GM18907 (cell line): ENCODE data around the gene STK26.
"Not testable (repeated sequence)": the region's sequence is repeated elsewhere in the genome, so short reads cannot be mapped to it uniquely, and the experiment has no call there.

Experiments used
- ATAC-seq: cut with Tn5 transposase; IDR thresholded peaks from one replicate; pipeline ENCODE4 v1.9.1; 2021; ENCODE audit warnings: mild to moderate bottlenecking, moderate library complexity; ENCODE audit not compliant: unreplicated experiment

The STK26 gene

DNA sequence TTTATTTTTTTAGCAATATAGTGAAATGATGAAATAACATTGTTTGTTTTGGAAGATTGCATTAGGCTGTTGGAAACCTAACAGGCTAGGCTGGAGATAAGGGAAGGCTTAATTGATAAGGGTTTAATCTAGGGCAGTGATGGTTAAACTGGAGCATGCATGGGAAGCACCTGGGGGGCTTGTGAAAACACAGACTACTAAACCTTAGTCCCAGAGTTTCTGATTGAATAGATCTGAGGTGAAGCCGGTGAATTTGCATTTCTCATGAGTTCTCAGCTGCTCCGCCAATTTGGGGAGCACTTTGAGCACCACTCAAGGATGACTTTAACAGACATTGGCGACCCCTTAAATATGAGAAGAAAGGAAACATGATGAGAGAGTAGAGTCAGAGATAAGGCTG lies 11.5 kb downstream of the STK26 start:
- ATAC-seq: peak; percentile 42

DNA sequence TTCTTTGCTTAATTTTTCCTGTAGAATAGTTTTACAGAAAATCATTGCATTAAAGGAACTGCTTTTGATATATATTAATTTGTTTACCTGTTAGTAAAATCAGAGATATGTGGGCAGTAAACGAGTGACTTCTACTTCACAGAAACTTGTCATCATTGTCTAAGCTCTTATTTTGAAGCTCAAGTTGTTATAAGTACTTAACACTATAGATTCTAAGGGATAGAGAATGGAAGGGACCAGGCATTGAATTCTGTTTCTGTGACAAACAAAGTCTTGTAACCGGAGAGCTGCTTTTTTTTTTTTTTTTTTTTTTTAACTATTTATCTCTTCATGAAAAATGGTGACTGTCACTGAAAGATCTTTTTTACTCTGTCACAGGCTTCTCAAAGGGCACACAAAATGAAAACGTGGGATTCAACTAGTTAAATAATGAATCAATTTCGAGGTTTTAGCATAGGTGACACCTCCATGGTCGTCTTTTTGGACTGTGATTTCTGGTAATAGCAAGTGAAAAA lies 14.4 kb downstream of the STK26 start:
- ATAC-seq: no peak

DNA sequence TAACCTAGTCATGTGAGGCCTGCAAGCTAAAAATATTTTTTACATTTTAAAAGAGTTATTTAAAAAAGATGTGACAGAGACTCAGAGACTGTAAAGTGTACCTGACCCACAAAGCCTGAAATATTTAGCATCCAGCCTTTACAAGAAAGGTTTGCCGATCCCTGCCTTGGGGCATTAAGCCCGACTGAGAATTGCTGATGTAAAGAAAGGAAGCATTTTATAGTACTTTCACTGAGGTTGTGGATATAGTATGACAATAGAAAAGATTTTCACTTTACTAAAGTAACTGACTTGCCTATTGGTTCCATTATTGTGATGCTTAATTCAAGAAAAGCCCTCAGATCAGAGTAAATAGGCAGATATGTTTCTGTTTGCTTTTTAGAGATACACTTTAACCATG lies 17.0 kb downstream of the STK26 start:
- ATAC-seq: no peak

DNA sequence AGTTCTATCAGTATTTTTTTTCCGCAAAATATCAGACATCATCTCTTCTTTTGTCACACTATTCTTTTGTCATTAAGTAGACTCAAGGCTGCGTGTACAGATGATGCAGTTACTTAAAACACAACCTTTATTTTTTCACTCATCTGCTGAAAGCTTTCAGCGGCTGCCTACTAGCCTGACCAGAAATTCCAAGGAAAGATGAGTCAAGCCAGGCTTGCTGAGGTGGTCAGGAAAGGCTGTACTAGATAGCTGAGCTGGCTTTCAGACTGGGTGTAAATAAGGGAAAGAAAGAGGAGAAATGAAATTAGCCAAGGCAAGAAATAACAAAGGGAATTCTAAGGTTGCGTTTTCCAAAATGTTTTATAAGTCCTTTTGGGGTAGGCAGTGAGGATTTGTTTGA lies 17.9 kb downstream of the STK26 start:
- no peak for ATAC-seq

DNA sequence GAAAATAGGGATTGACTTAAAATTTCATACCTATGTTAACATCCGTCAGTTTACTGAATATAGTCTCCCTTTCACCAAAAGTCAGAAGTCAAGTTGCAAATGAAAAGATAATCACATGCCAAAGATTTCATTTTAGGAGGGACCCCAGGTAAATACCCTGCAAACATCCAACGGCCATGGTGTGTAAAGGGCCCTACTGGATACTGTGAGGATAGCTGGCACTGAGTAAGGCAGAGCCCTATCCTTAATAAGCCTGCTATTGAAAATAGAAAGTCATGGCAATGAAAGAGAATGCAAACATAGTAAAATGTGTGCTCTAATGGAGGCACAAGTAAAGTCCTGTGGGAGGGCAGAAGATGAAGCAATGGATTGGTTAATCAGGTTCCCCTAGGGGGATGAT lies 20.9 kb downstream of the STK26 start:
- no peak for ATAC-seq

DNA sequence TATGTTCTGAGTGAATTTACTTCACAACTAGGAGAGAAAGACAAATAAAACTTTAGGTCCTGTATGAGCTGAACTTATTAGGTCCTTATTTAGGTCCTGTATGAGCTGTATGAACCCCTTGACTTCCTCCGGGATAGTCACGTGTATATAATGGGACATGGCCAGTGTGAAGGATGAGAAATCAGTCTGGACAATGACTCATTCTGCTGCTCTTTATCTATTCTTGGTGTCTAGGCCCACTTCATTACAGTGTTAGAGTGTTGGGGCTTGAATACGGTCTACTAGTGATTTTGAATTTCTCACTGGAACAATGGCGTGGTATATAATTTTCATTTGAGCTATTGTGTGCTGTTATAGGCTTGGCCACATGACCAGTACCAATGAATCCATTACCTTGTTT lies 21.9 kb downstream of the STK26 start:
- no peak for ATAC-seq

DNA sequence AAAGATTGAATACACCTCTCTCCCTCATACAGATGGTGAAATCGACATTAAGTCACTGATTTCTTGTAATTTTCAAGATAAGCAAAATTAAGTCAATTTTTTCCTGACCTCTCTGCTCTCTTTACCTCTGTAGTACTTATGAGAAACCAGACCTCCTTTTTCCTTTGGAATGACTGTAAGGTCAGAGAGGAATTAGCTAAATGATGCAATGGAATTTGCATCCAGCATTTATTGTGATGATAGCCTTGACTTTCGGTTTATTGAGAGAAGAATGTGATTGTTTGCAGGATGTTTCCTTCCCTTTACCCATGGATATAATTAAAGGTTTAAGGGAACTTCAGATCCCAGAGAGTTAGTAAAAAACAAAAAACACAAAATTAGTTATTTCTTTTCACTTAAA lies 22.4 kb downstream of the STK26 start:
- no peak for ATAC-seq

DNA sequence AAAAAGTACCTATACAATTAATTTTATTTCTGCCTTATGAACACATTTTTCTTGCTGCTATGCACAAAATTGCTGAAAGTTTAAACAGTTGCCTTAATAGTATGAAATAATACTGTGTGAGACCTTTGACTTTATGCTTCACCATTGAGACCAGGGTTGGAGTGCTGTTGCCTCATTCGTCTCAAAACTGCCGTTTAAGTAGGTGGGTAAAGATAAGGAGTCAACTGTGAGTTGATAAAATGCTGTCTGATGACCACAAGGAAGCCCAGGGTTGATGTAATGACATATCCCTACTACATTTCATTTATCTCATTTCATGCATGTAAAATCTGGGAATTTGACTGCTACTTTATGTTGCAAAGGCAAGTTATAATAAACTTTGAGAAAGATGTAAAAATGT lies 23.4 kb downstream of the STK26 start:
- no peak for ATAC-seq

DNA sequence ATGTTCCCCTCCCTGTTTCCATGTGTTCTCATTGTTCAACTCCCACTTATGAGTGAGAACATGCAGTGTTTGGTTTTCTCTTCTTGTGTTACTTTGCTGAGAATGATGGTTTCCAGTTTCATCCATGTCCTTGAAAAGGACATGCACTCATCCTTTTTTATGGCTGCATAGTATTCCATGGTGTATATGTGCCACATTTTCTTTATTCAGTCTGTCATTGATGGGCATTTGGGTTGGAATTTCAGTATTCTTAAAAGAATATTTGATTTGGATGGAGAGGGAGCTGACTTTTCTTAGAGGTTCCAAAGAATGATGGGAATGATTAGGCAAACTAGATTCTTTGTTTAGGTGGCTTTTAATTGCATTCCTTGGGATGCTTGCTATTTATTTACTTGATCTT lies 28.7 kb downstream of the STK26 start:
- not testable (repeated sequence) for ATAC-seq

DNA sequence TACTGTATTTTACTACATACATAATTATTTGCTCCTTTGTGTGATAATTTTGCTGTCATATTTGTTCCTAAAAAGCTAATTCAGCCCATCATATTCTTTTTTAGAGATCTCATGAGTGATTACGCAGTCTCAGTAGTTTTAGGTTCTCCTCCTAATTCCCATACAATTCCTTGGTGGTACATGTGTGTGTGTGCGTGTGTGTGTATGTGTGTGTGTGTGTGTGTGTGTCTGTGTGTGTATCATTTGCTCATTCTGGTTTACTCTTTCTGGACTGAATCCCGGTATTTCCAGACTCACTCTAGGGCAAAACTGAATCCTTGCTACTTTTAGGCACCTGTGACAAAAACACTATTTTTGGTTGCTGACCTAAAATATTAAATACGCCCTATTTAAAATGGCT lies 34.9 kb downstream of the STK26 start:
- ATAC-seq: no peak

DNA sequence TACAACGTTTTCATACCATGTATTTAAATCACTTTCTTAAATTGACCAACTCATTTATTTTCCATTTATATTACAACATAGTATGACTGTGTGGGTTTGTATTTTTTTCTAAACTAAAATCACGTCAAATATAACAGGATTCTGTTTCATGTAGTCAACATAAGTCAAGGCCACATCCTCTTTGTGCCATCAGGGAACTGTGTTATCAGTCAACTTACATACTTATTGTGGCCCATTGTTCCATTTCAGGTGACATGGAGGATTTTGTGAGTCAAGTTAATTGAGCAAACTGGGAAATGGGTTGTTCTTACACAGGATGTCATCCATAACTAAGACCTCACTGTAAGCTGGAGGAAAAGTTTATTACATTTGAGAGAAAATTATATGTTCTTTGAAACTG lies 35.9 kb downstream of the STK26 start:
- no peak for ATAC-seq

DNA sequence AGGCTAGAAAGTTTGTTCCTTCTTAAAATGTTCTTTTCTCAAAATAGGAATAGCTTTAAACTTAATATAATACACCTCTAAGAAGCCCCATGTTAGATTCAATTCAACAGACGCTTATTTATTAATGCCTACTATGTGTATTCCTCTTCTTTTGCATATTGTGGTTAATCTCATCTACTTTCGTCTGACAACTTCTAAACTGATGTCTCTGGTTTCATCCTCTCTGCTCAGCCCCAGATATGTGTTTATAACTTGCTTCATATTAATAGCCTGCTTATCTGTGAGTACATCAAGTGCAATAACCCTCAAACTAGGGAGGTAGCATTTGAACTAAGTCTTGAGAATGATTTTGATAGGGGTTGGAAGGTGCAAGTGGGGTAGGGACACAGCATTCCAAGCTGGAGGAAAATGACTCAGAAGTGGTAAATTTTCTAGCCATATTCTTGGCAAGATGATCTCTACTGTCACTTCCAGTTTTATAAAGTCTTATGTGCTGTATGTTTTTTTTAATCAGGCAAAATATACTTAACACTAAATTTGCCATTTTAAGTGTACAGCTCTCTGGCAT lies 37.0 kb downstream of the STK26 start:
- no peak for ATAC-seq

DNA sequence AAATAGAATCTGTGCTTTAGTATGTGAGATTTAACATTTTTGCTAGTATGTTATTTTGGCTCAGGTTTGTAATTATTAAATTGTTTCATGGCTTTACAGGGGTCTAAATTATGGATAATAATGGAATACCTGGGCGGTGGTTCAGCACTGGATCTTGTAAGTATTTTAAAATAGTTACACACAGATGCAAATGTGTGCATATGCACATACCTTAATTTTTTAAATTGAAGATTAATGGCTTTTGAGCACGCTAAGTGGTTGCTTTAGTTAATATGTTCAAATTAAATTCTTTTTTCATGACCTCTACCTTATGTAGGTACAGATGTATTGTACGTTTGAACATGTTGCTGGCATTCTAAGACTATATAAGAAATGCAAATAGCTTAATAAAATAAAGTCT lies 40.2 kb downstream of the STK26 start:
- no peak for ATAC-seq

DNA sequence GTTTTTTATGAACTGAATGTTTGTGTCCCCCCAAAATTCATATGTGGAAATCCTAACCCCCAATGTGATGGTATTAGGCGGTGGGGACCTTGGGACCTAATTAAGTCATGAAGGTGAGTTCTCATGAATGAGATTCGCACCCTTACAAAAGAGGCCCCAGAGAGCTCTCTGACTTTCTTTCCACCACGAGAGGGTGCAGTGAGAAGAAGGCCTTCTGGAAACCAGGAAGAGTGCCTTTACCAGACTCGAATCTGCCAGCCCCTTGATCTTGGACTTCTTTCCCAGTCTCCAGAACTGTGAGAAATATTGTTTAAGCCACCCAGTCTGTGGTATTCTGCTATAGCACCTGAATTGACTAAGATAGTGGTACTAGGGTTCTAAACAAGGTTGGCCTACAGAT lies 40.8 kb downstream of the STK26 start:
- no peak for ATAC-seq

DNA sequence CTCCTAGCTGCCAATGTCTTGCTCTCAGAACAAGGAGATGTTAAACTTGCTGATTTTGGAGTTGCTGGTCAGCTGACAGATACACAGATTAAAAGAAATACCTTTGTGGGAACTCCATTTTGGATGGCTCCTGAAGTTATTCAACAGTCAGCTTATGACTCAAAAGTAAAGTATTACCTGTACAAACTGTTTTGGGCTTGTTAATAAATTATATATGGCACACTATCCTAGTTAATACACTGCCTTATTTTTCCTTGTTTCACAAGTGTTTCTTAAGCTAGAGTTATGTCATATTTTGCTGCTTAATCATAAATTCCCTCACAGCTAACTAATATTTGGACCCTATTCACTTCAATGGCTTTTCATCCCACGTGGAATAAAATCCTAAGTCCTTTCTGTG lies 45.3 kb downstream of the STK26 start:
- no peak for ATAC-seq

DNA sequence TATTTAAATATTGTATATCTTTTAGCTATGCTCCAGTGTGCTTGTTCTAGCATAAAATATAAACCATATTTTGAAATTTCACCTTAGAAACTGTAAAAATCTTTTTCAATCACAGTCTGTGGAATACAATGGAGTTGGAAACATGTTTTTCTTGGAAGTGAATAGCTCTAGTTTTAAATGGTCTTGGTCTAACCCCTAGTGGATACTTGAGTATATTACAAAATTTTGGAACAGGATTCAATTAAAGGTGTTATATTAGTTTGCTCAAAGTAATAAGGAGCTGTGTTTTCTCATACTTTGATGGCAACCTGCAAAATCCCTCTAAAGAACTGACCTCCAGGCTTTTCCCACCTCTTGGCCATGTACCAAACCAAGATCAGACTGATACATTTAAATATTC lies 48.2 kb downstream of the STK26 start:
- ATAC-seq: no peak

DNA sequence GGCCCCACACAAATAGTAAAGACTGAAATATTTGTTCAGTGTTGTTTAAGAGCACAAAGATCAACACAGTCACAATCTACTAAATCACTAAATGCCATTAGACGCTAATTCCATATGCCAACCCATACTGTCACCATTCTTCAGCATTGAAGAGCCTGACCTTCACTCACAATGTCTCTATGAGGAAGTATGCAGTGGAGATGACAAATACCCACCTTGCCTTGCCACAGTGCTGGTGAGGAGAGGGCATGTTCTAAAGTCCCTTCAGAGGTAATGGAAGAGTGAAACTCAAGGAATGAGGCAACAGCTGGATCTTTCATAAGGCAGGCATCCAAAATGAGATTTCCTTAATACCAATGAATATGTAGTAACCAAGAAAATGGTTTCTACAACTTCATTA lies 54.3 kb downstream of the STK26 start:
- no peak for ATAC-seq

DNA sequence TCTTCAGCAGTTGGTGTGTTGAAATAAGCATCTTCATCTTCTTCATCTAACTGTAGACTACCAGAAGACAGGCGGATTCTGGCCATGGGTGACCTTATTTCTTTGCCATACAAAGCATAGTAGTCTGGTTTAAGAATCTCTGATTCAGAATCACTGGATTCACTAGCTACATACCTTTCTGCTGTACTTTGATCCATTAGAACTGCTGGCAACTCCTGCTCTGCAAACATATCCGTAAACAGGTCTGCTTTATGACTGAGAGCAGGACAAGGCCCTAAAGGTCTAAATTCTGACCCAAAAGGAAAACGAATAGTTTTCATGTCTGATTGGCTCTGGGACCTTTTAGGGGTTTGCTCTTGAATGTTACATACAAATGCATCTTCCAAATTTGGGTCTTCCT lies 54.8 kb downstream of the STK26 start:
- no peak for ATAC-seq

DNA sequence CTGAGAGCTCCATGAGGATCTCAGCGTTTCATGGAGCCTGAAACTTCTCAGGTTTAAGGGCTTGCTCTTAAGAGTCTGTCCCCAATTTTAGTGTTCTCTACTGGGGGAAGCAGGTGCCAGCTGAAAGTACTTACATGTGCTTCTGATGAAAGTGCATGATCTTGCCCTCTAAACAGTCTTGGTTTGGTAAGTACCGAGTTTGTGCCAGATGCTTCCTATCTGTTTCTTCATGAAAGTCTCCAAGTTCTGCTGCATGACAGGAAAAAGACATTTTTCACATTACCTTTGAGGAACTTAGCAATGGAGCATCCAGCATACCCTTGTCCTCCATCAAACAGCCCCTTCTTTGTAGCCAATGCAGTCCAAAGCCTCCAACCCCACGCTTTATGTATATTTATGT lies 62.7 kb downstream of the STK26 start:
- ATAC-seq: no peak

DNA sequence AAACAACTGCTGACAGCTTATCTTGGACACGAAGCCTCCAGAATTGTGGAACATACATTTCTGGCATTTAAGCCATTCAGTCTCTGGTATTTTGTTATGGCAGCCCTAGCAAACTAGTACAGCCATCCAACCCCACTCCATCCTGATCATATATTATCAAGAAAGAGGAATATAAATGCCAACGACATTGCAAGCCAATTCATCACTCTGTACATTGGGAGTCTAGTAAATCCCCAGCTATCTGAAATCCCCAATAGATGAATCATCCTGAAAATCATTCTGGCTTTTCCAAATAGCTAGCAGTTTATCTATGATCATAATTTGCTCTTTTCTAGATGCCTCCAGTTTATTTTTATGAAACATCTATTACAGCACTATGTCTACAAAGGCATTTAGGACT lies 63.6 kb downstream of the STK26 start:
- no peak for ATAC-seq

DNA sequence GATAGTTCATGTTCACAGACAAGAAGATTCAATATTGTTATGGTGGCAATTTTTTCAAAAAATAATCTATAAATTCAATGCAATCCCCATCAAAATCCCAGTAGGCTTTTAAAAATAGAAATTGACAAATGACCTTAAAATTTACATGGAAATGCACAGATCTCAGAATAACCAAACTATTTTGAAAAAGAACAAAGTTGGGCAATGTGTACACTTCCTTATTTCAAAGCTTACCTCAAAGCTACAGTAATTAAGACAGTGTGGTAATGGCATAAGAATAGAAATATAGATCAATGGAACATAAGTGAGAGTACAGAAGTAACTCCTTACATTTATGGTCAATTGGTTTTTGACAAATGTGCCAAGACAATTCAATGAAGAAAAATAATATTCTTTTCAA lies 65.8 kb downstream of the STK26 start:
- no peak for ATAC-seq

DNA sequence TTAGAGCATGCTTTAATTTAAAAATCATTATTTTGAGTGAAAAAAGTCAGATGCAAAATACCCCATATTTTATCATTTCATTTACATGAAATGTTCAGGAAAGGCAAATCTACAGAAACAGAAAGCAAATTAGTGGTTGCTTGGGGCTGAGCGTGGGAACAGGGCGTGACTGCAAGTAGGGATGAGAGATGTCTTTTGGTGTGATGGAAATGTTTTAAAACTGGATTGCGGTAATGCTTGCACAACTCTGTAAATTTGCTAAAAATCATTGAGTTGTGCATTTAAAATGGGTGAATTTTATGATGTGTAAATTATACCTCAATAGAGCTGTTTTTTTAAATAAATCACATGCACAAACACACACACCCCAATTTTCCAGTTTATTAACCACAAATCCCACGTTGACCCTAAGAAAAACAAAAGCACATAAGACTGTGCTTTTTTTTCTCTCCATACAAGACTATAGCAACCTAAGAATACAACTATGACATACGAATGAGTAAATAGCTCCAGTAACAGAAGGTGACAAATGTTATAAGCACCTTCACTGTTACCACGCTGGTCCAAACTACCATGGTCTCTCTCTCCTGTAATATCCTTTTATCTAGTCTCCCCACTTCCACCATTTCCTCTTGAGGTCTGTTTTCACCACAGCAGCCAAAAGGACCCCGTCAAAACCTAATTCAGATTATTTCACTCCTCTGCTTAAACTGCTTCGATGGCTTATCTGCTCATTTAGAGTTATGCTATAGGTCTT lies 67.5 kb downstream of the STK26 start:
- ATAC-seq: no peak
